Spleen (tissue), 11 donors: Measurements from ENCODE around the gene YAP1. TPM values are rescaled to one million over a fixed set of nuclear protein-coding genes. Genes with fewer than 3 reads are reported as not detected.

Experiments
- DNase-seq: peaks from one replicate; pipeline ENCODE4 v3.0.0-alpha.2; 2020
- H3K27ac ChIP-seq, 8 donors: fragments of 200-600 bp; sonication (generic) in 7 of 8; 1 replicate in 4 of 8; 2 replicates in 4 of 8; pipeline versions ENCODE4 v1.5.0 to v1.8.0; 2016 to 2021; ENCODE audit warnings: inconsistent platforms in 4 of 8, mild to moderate bottlenecking in 4 of 8, moderate library complexity in 1 of 8
- H3K27me3 ChIP-seq, 7 donors: fragments of 200-600 bp; sonication (generic) in 6 of 7; replicated peaks in 1 of 7; 1 replicate in 4 of 7; 2 replicates in 3 of 7; pipeline versions ENCODE4 v1.5.0 to v1.8.0; 2016 to 2021; ENCODE audit warnings: inconsistent platforms in 3 of 7, mild to moderate bottlenecking in 1 of 7
- H3K36me3 ChIP-seq, 6 donors: fragments of 200-600 bp; sonication (generic) in 5 of 6; 1 replicate in 4 of 6; 2 replicates in 2 of 6; pipeline versions ENCODE4 v1.5.0 to v1.8.0; 2016 to 2021; ENCODE audit warnings: inconsistent platforms in 2 of 6
- H3K4me1 ChIP-seq, 6 donors: fragments of 200-600 bp; sonication (generic) in 5 of 6; 1 replicate in 3 of 6; 2 replicates in 3 of 6; pipeline versions ENCODE4 v1.5.0 to v1.8.0; 2016 to 2021; ENCODE audit warnings: inconsistent platforms in 3 of 6
- H3K4me3 ChIP-seq, 8 donors: fragments of 200-600 bp; sonication (generic) in 7 of 8; 1 replicate in 4 of 8; 2 replicates in 4 of 8; pipeline versions ENCODE4 v1.5.0 to v1.8.0; 2016 to 2021; ENCODE audit warnings: inconsistent platforms in 4 of 8, mild to moderate bottlenecking in 4 of 8, moderate library complexity in 2 of 8
- H3K9me3 ChIP-seq, 8 donors: fragments of 200-600 bp; sonication (generic) in 7 of 8; 1 replicate in 4 of 8; 2 replicates in 4 of 8; pipeline versions ENCODE4 v1.5.0 to v1.8.0; 2016 to 2021; ENCODE audit warnings: inconsistent platforms in 4 of 8
- POLR2A ChIP-seq, 3 donors: fragments of 450-650 bp; IDR thresholded peaks; one replicate each; pipeline ENCODE4 v1.5.1; 2017; ENCODE audit warnings: antibody characterized with exemption in 3 of 3, mild to moderate bottlenecking in 1 of 3
- POLR2AphosphoS5 ChIP-seq, 3 donors: sonication (generic); formaldehyde crosslinking; IDR thresholded peaks; one replicate each; pipeline ENCODE4 v1.5.1; 2017; ENCODE audit warnings: antibody characterized with exemption in 3 of 3
- WGBS, 5 donors: extraction: QIAGEN DNeasy Blood & Tissue Kit in 3 of 5; methylation state at CpG; one replicate each; pipeline versions ENCODE4 v1.1.5 to v1.1.7; 2013 to 2018; 5-methylcytosine and 5-hydroxymethylcytosine counted together
- intact Hi-C: fragments of 100-400 bp; cut with DNase I; formaldehyde crosslinking; loops from one replicate; pipeline ENCODE4 v1.15.0; 2023; ENCODE audit warnings: low total_unique reads
- polyA plus RNA-seq, 3 donors: library from polyadenylated mRNA; stranded (reverse); fragments of 200-250 nt; gene quantifications; one replicate each; pipeline ENCODE4 v1.2.1, GENCODE V29; 2013
- total RNA-seq, 7 donors: library from RNA; depleted of rRNA in 3 of 7; stranded (reverse); fragments of >200 nt in 3 of 7; fragmentation: NEBNext Ultra II Directional in 4 of 7; extraction: Animal tissue kit (Norgen Biotek cat#: 25700) in 4 of 7; gene quantifications; one replicate each; pipeline versions ENCODE4 v1.1.0 to v1.2.1, GENCODE V29; 2016 to 2021
- TF ChIP-seq, protein P1 (sequence below), 11 experiments: fragments of 200-600 bp in 7 of 11; fragments of 450-650 bp in 4 of 11; sonication (generic) in 4 of 11; IDR thresholded peaks in 8 of 11; conservative IDR thresholded peaks in 3 of 11; 1 replicate in 7 of 11; 2 replicates in 4 of 11; pipeline versions ENCODE4 v1.4.0 to v1.8.0; 2016 to 2021; ENCODE audit warnings: antibody characterized with exemption in 11 of 11, inconsistent platforms in 4 of 11, mild to moderate bottlenecking in 1 of 11
- donor health status: healthy with polysubstance abuse.
- donor health status: DM: no; HTN: no; CAD: no; lungs with moderate emphysema.
- donor health status: DM: no; HTN: no; CAD: no.
- donor health status: Bipolar disorder and iron deficiency.
- donor health status: healthy.
- donor health status: DM: no; HTN: no; CAD: no.
- donor health status: DM: yes; HTN: yes; CAD: no.

YAP1 gene
- total and polyA plus RNA-seq, 10 donors, result 4.9 to 37.3 (median 31.4) TPM

DNA sequence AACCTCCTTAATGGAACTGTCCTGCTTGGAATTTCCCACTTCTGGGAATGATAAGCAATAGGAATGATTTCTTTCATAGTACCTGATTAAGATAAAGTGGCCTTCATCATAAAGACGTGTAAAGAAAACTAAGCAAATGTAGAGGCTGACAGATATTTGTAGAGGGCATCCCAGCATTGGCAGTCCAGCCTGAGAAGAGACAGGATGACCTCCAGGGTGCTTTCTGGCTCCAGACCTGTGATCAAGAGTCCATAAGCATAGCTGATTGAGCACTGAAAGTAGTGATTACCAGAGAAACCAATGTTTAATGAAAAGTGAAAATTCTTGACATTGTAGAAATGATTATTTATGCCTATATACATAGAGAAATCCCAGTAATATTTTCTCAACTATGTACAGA is 33.6 kb downstream of the YAP1 start:
- no peak for DNase-seq
- Histone ChIP-seq H3K4me1 (peaks cover 0 to 16% (median 7%) of the 10 kb centered on the region in 6 donors), H3K4me3 (no peak overlapping the region), H3K27me3 (no peaks in the 10 kb centered on the region), H3K36me3 (no peaks in the 10 kb centered on the region), H3K9me3 (no peaks in the 10 kb centered on the region), H3K27ac (no peak overlapping the region)
- TF ChIP-seq POLR2AphosphoS5 (IDR thresholded peaks at IDR 0.05), result no peak
- no peak for TF ChIP-seq POLR2A (IDR thresholded peaks at IDR 0.05)
- TF ChIP-seq, protein P1, sequence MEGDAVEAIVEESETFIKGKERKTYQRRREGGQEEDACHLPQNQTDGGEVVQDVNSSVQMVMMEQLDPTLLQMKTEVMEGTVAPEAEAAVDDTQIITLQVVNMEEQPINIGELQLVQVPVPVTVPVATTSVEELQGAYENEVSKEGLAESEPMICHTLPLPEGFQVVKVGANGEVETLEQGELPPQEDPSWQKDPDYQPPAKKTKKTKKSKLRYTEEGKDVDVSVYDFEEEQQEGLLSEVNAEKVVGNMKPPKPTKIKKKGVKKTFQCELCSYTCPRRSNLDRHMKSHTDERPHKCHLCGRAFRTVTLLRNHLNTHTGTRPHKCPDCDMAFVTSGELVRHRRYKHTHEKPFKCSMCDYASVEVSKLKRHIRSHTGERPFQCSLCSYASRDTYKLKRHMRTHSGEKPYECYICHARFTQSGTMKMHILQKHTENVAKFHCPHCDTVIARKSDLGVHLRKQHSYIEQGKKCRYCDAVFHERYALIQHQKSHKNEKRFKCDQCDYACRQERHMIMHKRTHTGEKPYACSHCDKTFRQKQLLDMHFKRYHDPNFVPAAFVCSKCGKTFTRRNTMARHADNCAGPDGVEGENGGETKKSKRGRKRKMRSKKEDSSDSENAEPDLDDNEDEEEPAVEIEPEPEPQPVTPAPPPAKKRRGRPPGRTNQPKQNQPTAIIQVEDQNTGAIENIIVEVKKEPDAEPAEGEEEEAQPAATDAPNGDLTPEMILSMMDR (IDR thresholded peaks at IDR 0.05 in 8 of 11, conservative IDR thresholded peaks at IDR 0.05 in 3 of 11), result no peak
- 46 to 65% (median 61%) methylated on average over 1 of the region's 1 CpG for WGBS, 5 donors
- intact Hi-C loops, result no loop called here

DNA sequence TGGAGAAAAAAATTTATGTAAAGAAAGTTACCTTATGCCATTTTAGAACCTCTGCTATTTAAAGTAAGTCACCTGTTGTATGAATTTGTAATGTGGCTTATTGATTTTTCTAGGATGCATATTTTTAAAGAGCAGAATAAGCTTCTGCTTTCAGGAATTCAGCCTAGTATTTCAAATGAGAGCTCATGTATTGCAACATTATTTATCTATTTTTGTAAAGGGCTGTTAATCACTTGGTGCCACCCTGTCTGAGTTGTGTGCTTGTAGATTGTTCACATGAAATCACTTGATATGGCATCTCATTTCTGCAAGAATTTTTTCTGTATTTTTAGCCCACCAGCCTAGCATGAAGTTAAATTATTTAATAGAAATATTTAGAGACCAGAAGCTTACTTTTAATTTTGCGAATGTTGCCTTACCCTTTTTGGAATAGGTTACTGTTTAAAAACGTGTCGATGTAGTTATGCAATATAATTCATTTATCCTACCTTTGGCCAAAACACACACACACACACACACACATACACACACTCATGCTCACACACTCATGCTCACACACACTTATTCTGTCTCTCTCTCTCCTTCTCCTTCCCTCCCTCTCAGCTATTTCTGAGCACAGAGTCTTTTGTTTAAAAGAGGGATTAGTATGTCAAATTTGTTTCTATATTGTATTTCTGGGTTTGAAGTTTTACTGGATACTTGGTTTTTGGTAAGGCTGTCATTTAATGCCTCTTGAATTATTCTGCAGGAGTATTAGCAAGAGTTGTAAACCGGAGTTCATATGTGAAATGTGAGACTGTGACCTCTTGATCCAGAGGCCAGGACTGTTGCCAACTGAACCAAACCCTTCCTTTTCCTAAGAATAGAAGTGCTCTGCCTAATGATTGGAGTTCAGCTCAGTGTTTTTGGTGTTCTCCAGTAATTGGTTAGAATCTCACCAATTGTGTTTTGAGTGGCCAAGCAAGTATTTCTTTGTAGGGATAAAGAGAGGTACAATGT is 34.4 kb downstream of the YAP1 start:
- H3K36me3 ChIP-seq, result no peaks in the 10 kb centered on the region
- no peak overlapping the region for H3K4me3 ChIP-seq
- WGBS, 5 donors, result 61 to 74% (median 64%) methylated on average over 4 of the region's 4 CpGs
- TF ChIP-seq, protein P1 (IDR thresholded peaks at IDR 0.05 in 8 of 11, conservative IDR thresholded peaks at IDR 0.05 in 3 of 11), result no peak
- TF ChIP-seq POLR2A (IDR thresholded peaks at IDR 0.05) (no peak), POLR2AphosphoS5 (IDR thresholded peaks at IDR 0.05) (no peak)
- intact Hi-C loops, result no loop called here
- no peaks in the 10 kb centered on the region for H3K27me3 ChIP-seq
- no peaks in the 10 kb centered on the region for H3K9me3 ChIP-seq
- H3K27ac ChIP-seq, result no peak overlapping the region
- DNase-seq, result no peak
- peaks cover 0 to 16% (median 7%) of the 10 kb centered on the region in 6 donors for H3K4me1 ChIP-seq

DNA sequence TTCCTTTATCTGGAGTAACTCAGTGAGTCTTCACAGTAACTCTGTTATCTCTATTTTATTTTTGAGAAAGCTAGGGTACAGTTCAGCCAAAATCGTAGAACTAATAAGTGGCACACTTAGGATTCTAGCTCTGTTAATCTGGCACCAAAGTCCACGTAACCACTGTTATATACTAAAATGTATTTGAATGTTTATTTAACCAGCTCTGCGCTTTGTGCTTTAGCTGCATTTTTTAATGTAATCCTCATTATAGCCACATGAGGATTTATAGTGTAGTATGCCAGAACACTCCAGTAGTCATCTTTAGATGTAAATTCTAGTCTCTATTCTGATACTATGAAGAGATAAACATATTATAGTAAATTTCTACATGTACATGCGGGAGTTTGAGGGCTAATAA is 36.8 kb downstream of the YAP1 start:
- intact Hi-C loops, result no loop called here
- no peaks in the 10 kb centered on the region for H3K27me3 ChIP-seq
- 79 to 93% (median 87%) methylated on average over 4 of the region's 4 CpGs for WGBS, 5 donors
- peaks cover 0 to 16% (median 7%) of the 10 kb centered on the region in 6 donors for H3K4me1 ChIP-seq
- H3K27ac ChIP-seq, result no peak overlapping the region
- TF ChIP-seq POLR2A (IDR thresholded peaks at IDR 0.05) (no peak), POLR2AphosphoS5 (IDR thresholded peaks at IDR 0.05) (no peak)
- TF ChIP-seq, protein P1 (IDR thresholded peaks at IDR 0.05 in 8 of 11, conservative IDR thresholded peaks at IDR 0.05 in 3 of 11), result no peak
- H3K9me3 ChIP-seq, result no peaks in the 10 kb centered on the region
- no peaks in the 10 kb centered on the region for H3K36me3 ChIP-seq
- H3K4me3 ChIP-seq, result no peak overlapping the region
- no peak for DNase-seq

DNA sequence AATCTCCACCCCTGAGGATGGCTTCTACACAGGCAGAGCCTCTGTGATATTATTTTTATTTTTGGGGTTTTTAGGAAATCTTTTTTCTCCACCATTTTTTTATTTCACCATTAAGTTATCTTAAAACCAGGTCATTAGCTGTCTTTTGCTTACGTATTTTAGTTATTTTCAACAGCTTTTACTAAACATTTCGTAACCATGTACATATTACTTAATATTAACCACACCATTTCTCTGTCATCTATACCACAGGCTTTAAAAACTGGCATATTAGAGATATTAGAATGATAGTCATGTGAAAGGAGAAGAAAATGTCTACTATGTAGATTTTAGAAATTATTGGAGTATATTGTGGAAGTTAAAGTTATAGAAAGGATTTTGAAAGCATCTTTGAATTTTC is 37.4 kb downstream of the YAP1 start:
- Histone ChIP-seq H3K36me3 (no peaks in the 10 kb centered on the region), H3K27me3 (no peaks in the 10 kb centered on the region), H3K4me1 (peaks cover 0 to 16% (median 7%) of the 10 kb centered on the region in 6 donors), H3K9me3 (no peaks in the 10 kb centered on the region), H3K4me3 (no peak overlapping the region), H3K27ac (no peak overlapping the region)
- intact Hi-C loops, result no loop called here
- WGBS, 5 donors, result 56 to 86% (median 66%) methylated on average over 2 of the region's 2 CpGs
- DNase-seq, result no peak
- TF ChIP-seq POLR2A (IDR thresholded peaks at IDR 0.05) (no peak), POLR2AphosphoS5 (IDR thresholded peaks at IDR 0.05) (no peak)
- TF ChIP-seq, protein P1 (IDR thresholded peaks at IDR 0.05 in 8 of 11, conservative IDR thresholded peaks at IDR 0.05 in 3 of 11), result no peak
